Measurements from ENCODE around the gene CACNG8. TPM values are rescaled to one million over a fixed set of nuclear protein-coding genes. Genes with fewer than 3 reads are reported as not detected.

The CACNG8 gene
- polyA plus RNA-seq, 1 donor (not counting 4 experiments of a cell fraction or from before 2014, with no cell fraction given): not detected

- Histone ChIP-seq H3K36me3 (ENCODE audit: control insufficient read depth in 2 of 2, extremely low read depth in 1 of 2, insufficient read depth in 2 of 2, low read length in 2 of 2) (no peaks in the 10 kb centered on the region), H3K4me3 (ENCODE audit: control insufficient read depth in 2 of 3, extremely low read depth in 1 of 3, insufficient read depth in 2 of 3, low read depth in 1 of 3, low read length in 3 of 3) (no peak overlapping the region), H3K27ac (ENCODE audit: control insufficient read depth, insufficient read depth, low read length) (no peak overlapping the region), H3K9me1 (ENCODE audit: control insufficient read depth, extremely low read depth, insufficient read depth, low read length) (no peaks in the 10 kb centered on the region), H3K9me3 (ENCODE audit: control insufficient read depth, low read depth, low read length) (no peaks in the 10 kb centered on the region), H3K4me2 (ENCODE audit: control insufficient read depth, extremely low read depth, insufficient read depth, low read depth, low read length) (no peak overlapping the region), H4K20me1 (ENCODE audit: control insufficient read depth, extremely low read depth, insufficient read depth, low read length) (no peaks in the 10 kb centered on the region), H3K79me2 (ENCODE audit: control insufficient read depth, insufficient read depth, low read length) (no peaks in the 10 kb centered on the region), H3K27me3 (ENCODE audit: control insufficient read depth, extremely low read depth, insufficient read depth, low read length) (peaks cover 11% of the 10 kb centered on the region), H3K9ac (ENCODE audit: control insufficient read depth, extremely low read depth, insufficient read depth, low read length) (no peak overlapping the region), H3K4me1 (ENCODE audit: control insufficient read depth, extremely low read depth, insufficient read depth, low read length) (no peaks in the 10 kb centered on the region), H2AFZ (ENCODE audit: control insufficient read depth, low read length) (no peak overlapping the region)
- dilution Hi-C loops (cut with MboI; ENCODE audit: extremely low pct_ligation_motif_present, low sequenced_read_pairs): no loop called here
- DNase-seq (ENCODE audit: low read depth, low spot score) (no peak), FAIRE-seq (no peak)
- TF ChIP-seq CTCF (optimal IDR thresholded peaks at IDR 0.05 in 1 of 3, IDR thresholded peaks at IDR 0.05 in 1 of 3, conservative IDR thresholded peaks at IDR 0.05 in 1 of 3; ENCODE audit: extremely low read depth in 1 of 3, insufficient read depth in 2 of 3, low read length in 3 of 3): no peak
- TF ChIP-seq EZH2 (IDR thresholded peaks at IDR 0.05; ENCODE audit: low read length): no peak
These were observed 35.5 kb downstream of the CACNG8 start for GRCh38 chr19:53998223-53998622.

GRCh38 chr19:53999694-54000093, 37.0 kb downstream of the CACNG8 start:
- H3K27ac ChIP-seq (ENCODE audit: control insufficient read depth, insufficient read depth, low read length): no peak overlapping the region
- dilution Hi-C loops (cut with MboI; ENCODE audit: extremely low pct_ligation_motif_present, low sequenced_read_pairs): no loop called here

More at GRCh38 chr19:53999694-54000093, 37.0 kb downstream of the CACNG8 start:
- Histone ChIP-seq H2AFZ (ENCODE audit: control insufficient read depth, low read length) (no peak overlapping the region), H3K4me1 (ENCODE audit: control insufficient read depth, extremely low read depth, insufficient read depth, low read length) (no peaks in the 10 kb centered on the region), H3K9me1 (ENCODE audit: control insufficient read depth, extremely low read depth, insufficient read depth, low read length) (no peaks in the 10 kb centered on the region), H3K9ac (ENCODE audit: control insufficient read depth, extremely low read depth, insufficient read depth, low read length) (no peak overlapping the region), H3K9me3 (ENCODE audit: control insufficient read depth, low read depth, low read length) (no peaks in the 10 kb centered on the region), H3K4me3 (ENCODE audit: control insufficient read depth in 2 of 3, extremely low read depth in 1 of 3, insufficient read depth in 2 of 3, low read depth in 1 of 3, low read length in 3 of 3) (no peak overlapping the region), H3K79me2 (ENCODE audit: control insufficient read depth, insufficient read depth, low read length) (no peaks in the 10 kb centered on the region), H4K20me1 (ENCODE audit: control insufficient read depth, extremely low read depth, insufficient read depth, low read length) (no peaks in the 10 kb centered on the region), H3K36me3 (ENCODE audit: control insufficient read depth in 2 of 2, extremely low read depth in 1 of 2, insufficient read depth in 2 of 2, low read length in 2 of 2) (no peaks in the 10 kb centered on the region), H3K27me3 (ENCODE audit: control insufficient read depth, extremely low read depth, insufficient read depth, low read length) (no peaks in the 10 kb centered on the region), H3K4me2 (ENCODE audit: control insufficient read depth, extremely low read depth, insufficient read depth, low read depth, low read length) (no peak overlapping the region)
- no peak for TF ChIP-seq EZH2 (IDR thresholded peaks at IDR 0.05; ENCODE audit: low read length)
- TF ChIP-seq CTCF (optimal IDR thresholded peaks at IDR 0.05 in 1 of 3, IDR thresholded peaks at IDR 0.05 in 1 of 3, conservative IDR thresholded peaks at IDR 0.05 in 1 of 3; ENCODE audit: extremely low read depth in 1 of 3, insufficient read depth in 2 of 3, low read length in 3 of 3): no peak
- no peak for FAIRE-seq
- DNase-seq (ENCODE audit: low read depth, low spot score): no peak
